Nephron (organoid): ENCODE measurements around the gene AP1G2.

Experiments
- H3K27ac Mint-ChIP-seq, 3 experiments: 2 replicates each; pipeline ENCODE4 v1.8.0; 2020; ENCODE audit warnings: mixed read lengths in 3 of 3, mild to moderate bottlenecking in 2 of 3, moderate library complexity in 1 of 3
- H3K27me3 Mint-ChIP-seq: 2 replicates; pipeline ENCODE4 v1.8.0; 2021; ENCODE audit warnings: low read depth, mild to moderate bottlenecking, moderate library complexity, mixed read lengths
- H3K36me3 Mint-ChIP-seq: 2 replicates; pipeline ENCODE4 v1.8.0; 2020; ENCODE audit warnings: low read depth, mixed read lengths
- H3K4me1 Mint-ChIP-seq: 2 replicates; pipeline ENCODE4 v1.8.0; 2020; ENCODE audit warnings: mixed read lengths
- H3K4me3 Mint-ChIP-seq, 3 experiments: 2 replicates each; pipeline ENCODE4 v1.8.0; 2020; ENCODE audit warnings: mild to moderate bottlenecking in 3 of 3, mixed read lengths in 3 of 3, moderate library complexity in 2 of 3
- H3K9me3 Mint-ChIP-seq: 2 replicates; pipeline ENCODE4 v1.8.0; 2020; ENCODE audit warnings: mixed read lengths
- CTCF ChIP-seq, 3 experiments: fragments of 200-600 bp; sonication (generic); IDR thresholded peaks; one replicate each; pipeline ENCODE4 v1.5.0; 2021; ENCODE audit warnings: antibody characterized with exemption in 3 of 3; ENCODE audit not compliant: unreplicated experiment in 3 of 3

AP1G2 gene

DNA sequence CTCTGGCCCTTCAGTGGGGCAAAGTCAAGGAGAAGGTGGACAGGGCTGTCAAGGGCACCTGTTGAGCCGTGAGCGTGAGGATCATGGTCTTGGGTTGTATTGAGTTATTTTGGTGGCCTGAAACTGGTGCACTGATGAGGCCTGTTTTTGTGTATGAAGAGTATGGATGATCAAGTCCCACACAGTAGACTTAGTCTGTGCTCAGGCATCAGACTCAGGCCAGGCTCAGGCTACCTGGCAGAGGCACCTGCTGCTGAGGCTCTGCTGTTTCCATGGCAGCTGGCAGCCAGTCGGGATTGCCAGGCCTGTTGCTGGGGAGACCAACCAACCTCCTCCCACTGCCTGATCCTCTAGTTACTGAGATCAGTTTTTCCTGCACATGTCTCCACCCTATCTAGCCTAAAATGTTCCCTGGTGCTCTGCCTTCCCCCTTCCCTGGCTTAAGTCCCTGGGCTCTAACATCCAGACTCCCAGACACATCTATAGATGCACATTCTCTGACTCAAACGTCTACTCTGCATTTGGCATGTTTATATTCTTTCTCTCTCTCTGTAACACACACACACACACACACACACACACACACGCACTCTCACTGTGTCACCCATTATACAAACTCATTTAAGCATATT is 5.9 kb upstream of the AP1G2 start:
- no peak for TF ChIP-seq CTCF (IDR thresholded peaks at IDR 0.05; ENCODE audit: unreplicated experiment in 3 of 3)
- H3K27ac Mint-ChIP-seq, result peak overlapping the region in 1 of 3 experiments; percentile 55
- H3K4me3 Mint-ChIP-seq, result peak overlapping the region in 1 of 3 experiments; percentile 10
- H3K36me3 Mint-ChIP-seq, result peaks cover 17% of the 10 kb centered on the region
- H3K27me3 Mint-ChIP-seq, result peaks cover 52% of the 10 kb centered on the region
- H3K9me3 Mint-ChIP-seq, result no peaks in the 10 kb centered on the region
- H3K4me1 Mint-ChIP-seq, result peaks cover 38% of the 10 kb centered on the region

- Mint-ChIP-seq H3K9me3 (no peaks in the 10 kb centered on the region), H3K4me1 (peaks cover 41% of the 10 kb centered on the region), H3K4me3 (no peak overlapping the region), H3K27ac (peak overlapping the region in 2 of 3 experiments; percentile 38 to 55), H3K27me3 (peaks cover 46% of the 10 kb centered on the region), H3K36me3 (peaks cover 17% of the 10 kb centered on the region)
- no peak for TF ChIP-seq CTCF (IDR thresholded peaks at IDR 0.05; ENCODE audit: unreplicated experiment in 3 of 3)
These were observed 5.2 kb upstream of the AP1G2 start for GRCh38 chr14:23572836-23573235.

- Mint-ChIP-seq H3K4me1 (peaks cover 44% of the 10 kb centered on the region), H3K4me3 (peak overlapping the region in 1 of 3 experiments; percentile 1), H3K36me3 (peaks cover 17% of the 10 kb centered on the region), H3K27ac (peak overlapping the region; percentile 38 to 84 (median 55)), H3K9me3 (no peaks in the 10 kb centered on the region), H3K27me3 (peaks cover 42% of the 10 kb centered on the region)
- TF ChIP-seq CTCF (IDR thresholded peaks at IDR 0.05; ENCODE audit: unreplicated experiment in 3 of 3), result no peak
These were observed 4.9 kb upstream of the AP1G2 start for GRCh38 chr14:23572524-23572828.

- Mint-ChIP-seq H3K9me3 (no peaks in the 10 kb centered on the region), H3K27ac (peak overlapping the region; percentile 38 to 84 (median 55)), H3K4me3 (peak overlapping the region; percentile 1 to 49 (median 5)), H3K4me1 (peaks cover 46% of the 10 kb centered on the region), H3K36me3 (peaks cover 17% of the 10 kb centered on the region), H3K27me3 (peaks cover 40% of the 10 kb centered on the region)
- TF ChIP-seq CTCF (IDR thresholded peaks at IDR 0.05; ENCODE audit: unreplicated experiment in 3 of 3), result no peak
These were observed 4.3 kb upstream of the AP1G2 start for GRCh38 chr14:23571701-23572523.

DNA sequence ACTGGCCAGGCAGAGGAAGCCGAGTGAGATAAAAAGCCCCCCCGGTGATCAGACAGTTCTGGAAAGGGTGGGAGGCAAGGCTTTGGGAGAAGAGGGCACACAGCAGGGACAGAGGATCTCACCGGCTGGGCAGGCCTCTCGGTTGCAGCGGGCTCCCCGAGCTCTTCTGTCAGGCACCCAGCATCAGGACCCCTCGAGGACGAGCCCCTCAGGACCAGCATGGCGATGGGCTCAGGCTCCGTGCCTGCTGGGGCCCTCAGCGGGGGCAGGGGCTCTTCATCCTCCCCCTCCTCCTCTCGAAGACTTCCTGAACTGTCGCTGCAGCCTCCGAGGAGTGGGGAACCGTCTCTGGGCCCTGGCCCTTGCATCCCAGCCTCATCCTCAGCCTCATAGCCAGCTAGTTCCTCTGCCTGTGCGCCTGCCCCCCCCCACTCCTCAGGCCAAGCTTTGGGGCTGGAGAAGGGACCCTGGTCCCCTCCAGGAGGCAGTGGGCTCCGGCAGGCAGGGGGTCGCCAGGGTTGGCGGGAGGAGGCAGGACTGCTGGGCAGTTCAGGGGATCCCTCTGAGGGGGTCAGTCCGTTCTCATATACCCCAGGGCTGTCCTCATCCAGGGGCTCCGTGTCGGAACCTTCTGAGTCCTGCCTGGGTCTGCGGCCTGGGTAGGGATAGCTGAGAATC is 3.4 kb upstream of the AP1G2 start:
- H3K4me3 Mint-ChIP-seq, result no peak overlapping the region
- peaks cover 17% of the 10 kb centered on the region for H3K36me3 Mint-ChIP-seq
- no peaks in the 10 kb centered on the region for H3K9me3 Mint-ChIP-seq
- H3K27ac Mint-ChIP-seq, result no peak overlapping the region
- H3K27me3 Mint-ChIP-seq, result peaks cover 33% of the 10 kb centered on the region
- no peak for TF ChIP-seq CTCF (IDR thresholded peaks at IDR 0.05; ENCODE audit: unreplicated experiment in 3 of 3)
- peaks cover 47% of the 10 kb centered on the region for H3K4me1 Mint-ChIP-seq
